H9 (cell line): ENCODE measurements around the gene ALG11. TPM values are rescaled to one million over a fixed set of nuclear protein-coding genes. Genes with fewer than 3 reads are reported as not detected.

Source experiments
- DNase-seq: peaks from one replicate; pipeline ENCODE4 v3.0.0-alpha.2; 2017
- H2AFZ ChIP-seq: one replicate; pipeline ENCODE4 v1.6.1; 2013; ENCODE audit warnings: mild to moderate bottlenecking, low read length, control low read depth, moderate library complexity
- H2AK5ac ChIP-seq: 2 replicates; pipeline ENCODE4 v1.6.1; 2013; ENCODE audit warnings: low read length, control low read depth, mixed read lengths; ENCODE audit not compliant: insufficient read length
- H2BK120ac ChIP-seq: one replicate; pipeline ENCODE4 v1.6.1; 2013; ENCODE audit warnings: low read depth, mild to moderate bottlenecking, low read length, control low read depth, inconsistent platforms; ENCODE audit not compliant: poor library complexity, severe bottlenecking
- H2BK12ac ChIP-seq: 2 replicates; pipeline ENCODE4 v1.6.1; 2013; ENCODE audit warnings: low read length, control low read depth, mixed read lengths, low read depth; ENCODE audit not compliant: insufficient read length
- H2BK15ac ChIP-seq: 2 replicates; pipeline ENCODE4 v1.6.1; 2013; ENCODE audit warnings: low read depth, low read length, control low read depth
- H2BK20ac ChIP-seq: one replicate; pipeline ENCODE4 v1.6.1; 2013; ENCODE audit warnings: low read depth, mild to moderate bottlenecking, low read length, control low read depth, inconsistent platforms; ENCODE audit not compliant: poor library complexity, severe bottlenecking
- H2BK5ac ChIP-seq: 2 replicates; pipeline ENCODE4 v1.6.1; 2013; ENCODE audit warnings: low read length, control low read depth, mixed read lengths; ENCODE audit not compliant: insufficient read length
- H3K14ac ChIP-seq: 2 replicates; pipeline ENCODE4 v1.6.1; 2013; ENCODE audit warnings: low read length, control low read depth; ENCODE audit not compliant: insufficient read depth
- H3K18ac ChIP-seq: 2 replicates; pipeline ENCODE4 v1.6.1; 2013; ENCODE audit warnings: low read depth, mild to moderate bottlenecking, mixed read lengths, low read length, control low read depth; ENCODE audit not compliant: insufficient read length
- H3K23ac ChIP-seq: 2 replicates; pipeline ENCODE4 v1.6.1; 2013; ENCODE audit warnings: low read length, control low read depth, mixed read lengths, low read depth; ENCODE audit not compliant: insufficient read length
- H3K23me2 ChIP-seq: 2 replicates; pipeline ENCODE4 v1.6.1; 2013; ENCODE audit warnings: low read depth, mild to moderate bottlenecking, mixed read lengths, low read length, control low read depth; ENCODE audit not compliant: insufficient read length, poor library complexity, severe bottlenecking
- H3K27ac ChIP-seq: 2 replicates; pipeline ENCODE4 v1.5.1; 2013; ENCODE audit warnings: low read length, control low read depth, mixed read lengths, low read depth; ENCODE audit not compliant: insufficient read length
- H3K27me3 ChIP-seq: 2 replicates; pipeline ENCODE4 v1.6.1; 2013; ENCODE audit warnings: low read length, control low read depth, inconsistent platforms; ENCODE audit not compliant: insufficient read depth
- H3K4ac ChIP-seq: 2 replicates; pipeline ENCODE4 v1.6.1; 2013; ENCODE audit warnings: low read depth, mild to moderate bottlenecking, control low read depth, inconsistent platforms, low read length, moderate library complexity
- H3K4me1 ChIP-seq: 2 replicates; pipeline ENCODE4 v1.6.1; 2013; ENCODE audit warnings: low read length, control low read depth, inconsistent platforms; ENCODE audit not compliant: insufficient read depth
- H3K4me2 ChIP-seq: 2 replicates; pipeline ENCODE4 v1.6.1; 2013; ENCODE audit warnings: low read length, control low read depth, mixed read lengths; ENCODE audit not compliant: insufficient read length, insufficient read depth
- H3K56ac ChIP-seq: 2 replicates; pipeline ENCODE4 v1.6.1; 2013; ENCODE audit warnings: low read depth, mild to moderate bottlenecking, mixed read lengths, low read length, control low read depth; ENCODE audit not compliant: insufficient read length
- H3K79me1 ChIP-seq: 2 replicates; pipeline ENCODE4 v1.6.1; 2013; ENCODE audit warnings: low read depth, mild to moderate bottlenecking, moderate library complexity, low read length, control low read depth, inconsistent platforms; ENCODE audit not compliant: insufficient read depth, poor library complexity, severe bottlenecking
- H3K79me2 ChIP-seq: 2 replicates; pipeline ENCODE4 v1.6.1; 2013; ENCODE audit warnings: low read length, control low read depth, inconsistent platforms; ENCODE audit not compliant: insufficient read depth
- H3K9ac ChIP-seq: 2 replicates; pipeline ENCODE4 v1.6.1; 2013; ENCODE audit warnings: low read length, control low read depth, mixed read lengths; ENCODE audit not compliant: insufficient read length; ENCODE audit errors: extremely low read depth
- H3K9me3 ChIP-seq: one replicate; pipeline ENCODE4 v1.6.1; 2013; ENCODE audit warnings: low read depth, low read length, inconsistent platforms; ENCODE audit not compliant: control insufficient read depth
- H3T11ph ChIP-seq: one replicate; pipeline ENCODE4 v1.6.1; 2013; ENCODE audit warnings: mild to moderate bottlenecking, low read length, control low read depth, inconsistent platforms
- H4K20me1 ChIP-seq: one replicate; pipeline ENCODE4 v1.6.1; 2013; ENCODE audit not compliant: control insufficient read depth, insufficient read length, insufficient read depth
- H4K5ac ChIP-seq: 2 replicates; pipeline ENCODE4 v1.6.1; 2013; ENCODE audit warnings: low read depth, mild to moderate bottlenecking, mixed read lengths, low read length, control low read depth; ENCODE audit not compliant: insufficient read length
- H4K8ac ChIP-seq: replicated peaks from 2 replicates; pipeline ENCODE4 v1.6.1; 2013; ENCODE audit warnings: low read length, control low read depth, mixed read lengths, low read depth; ENCODE audit not compliant: insufficient read length
- H4K91ac ChIP-seq: 2 replicates; pipeline ENCODE4 v1.6.1; 2013; ENCODE audit warnings: low read depth, mild to moderate bottlenecking, moderate library complexity, mixed read lengths, low read length, control low read depth; ENCODE audit not compliant: insufficient read length
- H3K27ac Mint-ChIP-seq, 3 experiments: 2 replicates in 2 of 3; 3 replicates in 1 of 3; pipeline ENCODE4 v1.8.0; 2020 to 2021; ENCODE audit warnings: mixed read lengths in 3 of 3, mild to moderate bottlenecking in 1 of 3, moderate library complexity in 1 of 3
- H3K27me3 Mint-ChIP-seq: 2 replicates; pipeline ENCODE4 v1.8.0; 2021; ENCODE audit warnings: low read depth, mild to moderate bottlenecking, moderate library complexity, mixed read lengths
- H3K36me3 Mint-ChIP-seq, 3 experiments: 2 replicates in 2 of 3; 3 replicates in 1 of 3; pipeline ENCODE4 v1.8.0; 2020 to 2021; ENCODE audit warnings: low read depth in 3 of 3, mixed read lengths in 3 of 3; ENCODE audit not compliant: insufficient read depth in 1 of 3
- H3K4me1 Mint-ChIP-seq, 2 experiments: 2 replicates each; pipeline ENCODE4 v1.8.0; 2020; ENCODE audit warnings: mixed read lengths in 2 of 2
- H3K4me3 Mint-ChIP-seq, 2 experiments: 2 replicates in 1 of 2; 3 replicates in 1 of 2; pipeline ENCODE4 v1.8.0; 2020 to 2021; ENCODE audit warnings: mild to moderate bottlenecking in 2 of 2, mixed read lengths in 2 of 2, moderate library complexity in 1 of 2
- H3K9me3 Mint-ChIP-seq, 2 experiments: 2 replicates in 1 of 2; 3 replicates in 1 of 2; pipeline ENCODE4 v1.8.0; 2020; ENCODE audit warnings: mild to moderate bottlenecking in 2 of 2, mixed read lengths in 2 of 2, moderate library complexity in 1 of 2
- WGBS: extraction: QIAGEN DNeasy Blood & Tissue Kit; methylation state at CpG from one replicate; pipeline ENCODE4 v1.1.7; 2013; ENCODE audit warnings: missing lambda C conversion rate, low lambda C conversion rate, mixed read lengths; ENCODE audit not compliant: insufficient read length; ENCODE audit errors: extremely low coverage; 5-methylcytosine and 5-hydroxymethylcytosine counted together
- total RNA-seq: library from RNA; stranded (reverse); gene quantifications from 2 replicates; pipeline ENCODE4 v1.2.1, GENCODE V29; 2021
- TF ChIP-seq, protein P1 (sequence below): fragments of 200-600 bp; sonication (generic); conservative IDR thresholded peaks from 3 replicates; pipeline ENCODE4 v1.8.0; 2021; ENCODE audit warnings: antibody characterized with exemption, mild to moderate bottlenecking

Gene ALG11
- total RNA-seq, 1 experiment from 2014 or later, result 46.6 TPM

DNA sequence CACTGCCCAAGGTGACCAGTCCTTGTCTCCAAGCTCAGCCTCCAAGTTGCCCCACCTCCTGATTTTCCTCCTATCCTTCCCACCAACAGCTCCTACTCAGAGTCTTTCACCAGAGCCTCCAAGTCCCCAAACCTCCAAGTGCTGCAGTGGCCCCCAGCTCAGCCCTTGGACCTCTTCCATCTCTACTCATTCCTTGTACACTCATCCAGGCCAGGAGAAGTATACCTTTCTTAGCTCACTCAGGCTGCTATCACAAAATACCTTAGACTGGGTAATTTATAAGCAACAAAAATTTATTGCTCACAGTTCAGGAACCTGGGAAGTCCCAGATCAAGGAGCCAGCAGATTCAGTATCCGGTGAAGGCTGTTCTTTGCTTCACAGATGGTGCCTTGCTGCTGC, 12.3 kb upstream of the ALG11 start:
- H4K20me1 ChIP-seq, result no peaks in the 10 kb centered on the region
- H3K27ac Mint-ChIP-seq, result peak overlapping the region in 2 of 3 experiments; percentile 24 to 76; a peak in 4 of 7 replicates
- no peak overlapping the region for H3K4me2 ChIP-seq
- TF ChIP-seq, protein P1, sequence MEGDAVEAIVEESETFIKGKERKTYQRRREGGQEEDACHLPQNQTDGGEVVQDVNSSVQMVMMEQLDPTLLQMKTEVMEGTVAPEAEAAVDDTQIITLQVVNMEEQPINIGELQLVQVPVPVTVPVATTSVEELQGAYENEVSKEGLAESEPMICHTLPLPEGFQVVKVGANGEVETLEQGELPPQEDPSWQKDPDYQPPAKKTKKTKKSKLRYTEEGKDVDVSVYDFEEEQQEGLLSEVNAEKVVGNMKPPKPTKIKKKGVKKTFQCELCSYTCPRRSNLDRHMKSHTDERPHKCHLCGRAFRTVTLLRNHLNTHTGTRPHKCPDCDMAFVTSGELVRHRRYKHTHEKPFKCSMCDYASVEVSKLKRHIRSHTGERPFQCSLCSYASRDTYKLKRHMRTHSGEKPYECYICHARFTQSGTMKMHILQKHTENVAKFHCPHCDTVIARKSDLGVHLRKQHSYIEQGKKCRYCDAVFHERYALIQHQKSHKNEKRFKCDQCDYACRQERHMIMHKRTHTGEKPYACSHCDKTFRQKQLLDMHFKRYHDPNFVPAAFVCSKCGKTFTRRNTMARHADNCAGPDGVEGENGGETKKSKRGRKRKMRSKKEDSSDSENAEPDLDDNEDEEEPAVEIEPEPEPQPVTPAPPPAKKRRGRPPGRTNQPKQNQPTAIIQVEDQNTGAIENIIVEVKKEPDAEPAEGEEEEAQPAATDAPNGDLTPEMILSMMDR, result no peak
- H2BK120ac ChIP-seq, result no peak overlapping the region
- H4K8ac ChIP-seq, result no peak overlapping the region
- no peak overlapping the region for H4K5ac ChIP-seq
- H3K36me3 Mint-ChIP-seq, result no peaks in the 10 kb centered on the region; a peak in 1 of 7 replicates
- H3K4ac ChIP-seq, result no peak overlapping the region
- no peak overlapping the region for H4K91ac ChIP-seq
- no peaks in the 10 kb centered on the region for H3K23me2 ChIP-seq
- H2AK5ac ChIP-seq, result no peak overlapping the region
- H3K27ac ChIP-seq, result no peak overlapping the region
- no peaks in the 10 kb centered on the region for H3K79me1 ChIP-seq
- no peak overlapping the region for H2BK20ac ChIP-seq
- no peaks in the 10 kb centered on the region for H3K79me2 ChIP-seq
- H2AFZ ChIP-seq, result no peak overlapping the region
- no peaks in the 10 kb centered on the region for H3K27me3 ChIP-seq
- H3K4me3 Mint-ChIP-seq, result no peak overlapping the region
- H3K9ac ChIP-seq, result no peak overlapping the region
- H3K4me1 ChIP-seq, result peaks cover 8% of the 10 kb centered on the region; the same call in 1 of the 2 replicates
- H2BK15ac ChIP-seq, result no peak overlapping the region
- H3K14ac ChIP-seq, result no peak overlapping the region
- H2BK12ac ChIP-seq, result no peak overlapping the region
- no peaks in the 10 kb centered on the region for H3K9me3 Mint-ChIP-seq
- no peak overlapping the region for H3K18ac ChIP-seq
- no CpG with 5 or more reads among the region's 1 CpG for WGBS
- H3K9me3 ChIP-seq, result no peaks in the 10 kb centered on the region
- peaks cover 1% of the 10 kb centered on the region; the same call in 1 of the 2 replicates for H3K27me3 Mint-ChIP-seq
- H2BK5ac ChIP-seq, result no peak overlapping the region
- no peak overlapping the region for H3K56ac ChIP-seq
- no peak for DNase-seq
- H3K23ac ChIP-seq, result no peak overlapping the region
- peaks cover 54 to 66% of the 10 kb centered on the region in 2 experiments for H3K4me1 Mint-ChIP-seq
- no peak overlapping the region for H3T11ph ChIP-seq
